ENCODE measurements around the gene FLT3LG.

DNA sequence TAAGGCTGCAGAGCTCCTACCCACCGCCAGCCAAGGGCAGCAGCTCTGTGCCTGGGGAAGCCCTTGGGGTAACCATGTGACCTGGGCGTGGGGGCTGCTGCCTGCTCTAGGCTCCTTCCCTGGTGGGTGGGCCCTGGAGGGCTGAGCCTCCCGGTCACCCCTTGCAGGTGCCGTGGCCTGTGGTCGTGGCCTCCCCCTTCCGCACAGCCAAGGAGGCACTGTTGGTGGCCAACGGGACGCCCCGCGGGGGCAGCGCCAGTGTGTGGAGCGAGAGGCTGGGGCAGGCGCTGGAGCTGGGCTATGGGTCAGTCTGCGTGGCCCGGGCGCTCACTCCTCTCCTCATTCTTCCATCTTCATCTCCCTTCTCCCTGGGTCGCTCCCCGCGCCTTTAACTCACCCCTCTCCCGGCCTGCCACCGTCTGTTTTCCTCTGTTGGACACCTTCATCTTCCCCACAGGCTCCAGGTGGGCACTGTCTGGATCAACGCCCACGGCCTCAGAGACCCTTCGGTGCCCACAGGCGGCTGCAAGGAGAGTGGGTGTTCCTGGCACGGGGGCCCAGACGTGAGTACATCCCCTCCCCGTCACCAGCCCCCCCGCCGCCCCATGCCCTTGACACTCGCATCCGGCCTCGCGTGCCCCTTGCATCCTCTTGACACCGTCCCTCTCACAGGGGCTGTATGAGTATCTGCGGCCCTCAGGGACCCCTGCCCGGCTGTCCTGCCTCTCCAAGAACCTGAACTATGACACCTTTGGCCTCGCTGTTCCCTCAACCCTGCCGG, 9.9 kb upstream of the FLT3LG start:
- TF ChIP-seq, protein P1, sequence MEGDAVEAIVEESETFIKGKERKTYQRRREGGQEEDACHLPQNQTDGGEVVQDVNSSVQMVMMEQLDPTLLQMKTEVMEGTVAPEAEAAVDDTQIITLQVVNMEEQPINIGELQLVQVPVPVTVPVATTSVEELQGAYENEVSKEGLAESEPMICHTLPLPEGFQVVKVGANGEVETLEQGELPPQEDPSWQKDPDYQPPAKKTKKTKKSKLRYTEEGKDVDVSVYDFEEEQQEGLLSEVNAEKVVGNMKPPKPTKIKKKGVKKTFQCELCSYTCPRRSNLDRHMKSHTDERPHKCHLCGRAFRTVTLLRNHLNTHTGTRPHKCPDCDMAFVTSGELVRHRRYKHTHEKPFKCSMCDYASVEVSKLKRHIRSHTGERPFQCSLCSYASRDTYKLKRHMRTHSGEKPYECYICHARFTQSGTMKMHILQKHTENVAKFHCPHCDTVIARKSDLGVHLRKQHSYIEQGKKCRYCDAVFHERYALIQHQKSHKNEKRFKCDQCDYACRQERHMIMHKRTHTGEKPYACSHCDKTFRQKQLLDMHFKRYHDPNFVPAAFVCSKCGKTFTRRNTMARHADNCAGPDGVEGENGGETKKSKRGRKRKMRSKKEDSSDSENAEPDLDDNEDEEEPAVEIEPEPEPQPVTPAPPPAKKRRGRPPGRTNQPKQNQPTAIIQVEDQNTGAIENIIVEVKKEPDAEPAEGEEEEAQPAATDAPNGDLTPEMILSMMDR (IDR thresholded peaks at IDR 0.05) = no peak
- no peak for TF ChIP-seq POLR2AphosphoS5 (IDR thresholded peaks at IDR 0.05)

Data from transverse colon (tissue), 4 donors.